HG02571 (cell line): ENCODE data around the gene ZNF569.
"Not testable (repeated sequence)": the region's sequence is repeated elsewhere in the genome, so short reads cannot be mapped to it uniquely, and the experiment has no call there.

Experiments
- ATAC-seq: cut with Tn5 transposase; IDR thresholded peaks from one replicate; pipeline ENCODE4 v1.9.1; 2021; ENCODE audit warnings: mild to moderate bottlenecking, moderate library complexity; ENCODE audit not compliant: unreplicated experiment

The ZNF569 gene

GRCh38 chr19:37403403-37403802 is 63.8 kb downstream of the ZNF569 start:
- ATAC-seq = no peak

GRCh38 chr19:37401078-37401477 is 66.2 kb downstream of the ZNF569 start:
- no peak for ATAC-seq

GRCh38 chr19:37391399-37391798 is 75.8 kb downstream of the ZNF569 start:
- not testable (repeated sequence) for ATAC-seq

- ATAC-seq = no peak
Observed at GRCh38 chr19:37389234-37389633, 78.0 kb downstream of the ZNF569 start.

GRCh38 chr19:37370880-37371661 is 96.2 kb downstream of the ZNF569 start, which contains the start of gene ZNF527:
TSS of gene ZNF527 (plus strand) at chr19:37371099. CDS start at chr19:37374199, 3,100 bp downstream.
- peak; percentile 97 for ATAC-seq

GRCh38 chr19:37370386-37370879 is 96.8 kb downstream of the ZNF569 start:
- ATAC-seq = peak; percentile 10

- no peak for ATAC-seq
Observed at GRCh38 chr19:37362733-37363132, 104.5 kb downstream of the ZNF569 start.

- no peak for ATAC-seq
Observed at GRCh38 chr19:37361994-37362393, 105.2 kb downstream of the ZNF569 start.
